ENCODE measurements around the gene PPP1R3A. TPM values are rescaled to one million over a fixed set of nuclear protein-coding genes. Genes with fewer than 3 reads are reported as not detected.

Gene PPP1R3A
- total and polyA plus RNA-seq, 10 of the 15 experiments (the other 5 are each of a cell fraction or from before 2014, with no cell fraction given) = not detected

DNA sequence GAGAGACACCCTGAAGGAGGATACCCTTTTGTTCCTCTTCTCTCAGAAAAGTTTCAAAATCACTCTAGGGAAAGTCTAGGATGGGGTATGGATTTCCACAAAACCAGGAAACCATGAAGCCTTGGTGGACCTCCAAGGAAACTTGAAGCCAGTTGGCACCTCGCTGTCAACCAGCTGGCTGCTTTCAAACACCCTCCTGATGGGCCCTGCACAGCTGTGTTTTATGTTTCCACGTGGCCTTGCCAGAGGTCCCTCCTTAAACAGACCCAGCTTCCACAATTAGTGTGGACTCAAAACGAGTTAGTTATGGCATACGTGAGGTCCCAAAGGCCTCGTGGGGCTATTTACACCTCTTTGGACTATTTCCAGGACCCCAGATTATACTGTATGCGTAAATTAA is 5.9 kb downstream of the PPP1R3A start:
- in situ Hi-C loops (cut with MboI) (no loop called here), intact Hi-C loops (cut with micrococcal nuclease; ENCODE audit: unreplicated experiment) (no loop called here)
- RAD21 ChIA-PET (ENCODE audit: unreplicated experiment) = no interaction called here
- DNase-seq (ENCODE audit: low read depth, low spot score) (no peak), ATAC-seq (no peak), FAIRE-seq (no peak)
- H3K4me1 ChIP-seq (ENCODE audit: control insufficient read depth, insufficient read depth, low read length) = no peaks in the 10 kb centered on the region
- no peak overlapping the region for H3K27ac ChIP-seq (ENCODE audit: control insufficient read depth, insufficient read depth)
- BruUV-seq (replicated peaks) = no TSS peak
- H3K9me3 ChIP-seq (replicated peaks; ENCODE audit: control insufficient read depth, insufficient read depth, low read length) = no peaks in the 10 kb centered on the region
- CTCF ChIA-PET = no interaction called here
- H2AFZ ChIP-seq (ENCODE audit: control insufficient read depth, low read depth, low read length) = no peak overlapping the region
- no peaks in the 10 kb centered on the region for H3K36me3 ChIP-seq (ENCODE audit: control insufficient read depth in 2 of 2, insufficient read depth in 2 of 2, low read length in 1 of 2)
- H3K4me3 ChIP-seq = no peak overlapping the region
- H3K27me3 ChIP-seq (replicated peaks in 1 of 2; ENCODE audit: control insufficient read depth in 2 of 2, insufficient read depth in 2 of 2, low read length in 1 of 2) = no peaks in the 10 kb centered on the region
- POLR2A ChIA-PET = no interaction called here
- H4K20me1 ChIP-seq (ENCODE audit: control insufficient read depth, insufficient read depth) = no peaks in the 10 kb centered on the region
- SMC1A ChIA-PET (ENCODE audit: uncharacterized antibody, unreplicated experiment) = no interaction called here
- WGBS (ENCODE audit: insufficient coverage, insufficient replicate concordance, low lambda C conversion rate, missing lambda C conversion rate) = 6% methylated on average over 6 of the region's 6 CpGs
- no peak overlapping the region for H3K9ac ChIP-seq (ENCODE audit: control insufficient read depth, insufficient read depth, low read length)
- H3K79me2 ChIP-seq (ENCODE audit: control insufficient read depth, insufficient read depth, low read length) = no peaks in the 10 kb centered on the region
- no peak overlapping the region for H3K4me2 ChIP-seq (ENCODE audit: control insufficient read depth, insufficient read depth)
- TF ChIP-seq TARDBP (IDR thresholded peaks at IDR 0.05; ENCODE audit: borderline replicate concordance) = no peak
- TF ChIP-seq TCF3 (IDR thresholded peaks at IDR 0.05; ENCODE audit: borderline replicate concordance, insufficient read depth, low read depth, low read length) = no peak
- TF ChIP-seq RB1 (IDR thresholded peaks at IDR 0.05; ENCODE audit: borderline replicate concordance) = no peak

DNA sequence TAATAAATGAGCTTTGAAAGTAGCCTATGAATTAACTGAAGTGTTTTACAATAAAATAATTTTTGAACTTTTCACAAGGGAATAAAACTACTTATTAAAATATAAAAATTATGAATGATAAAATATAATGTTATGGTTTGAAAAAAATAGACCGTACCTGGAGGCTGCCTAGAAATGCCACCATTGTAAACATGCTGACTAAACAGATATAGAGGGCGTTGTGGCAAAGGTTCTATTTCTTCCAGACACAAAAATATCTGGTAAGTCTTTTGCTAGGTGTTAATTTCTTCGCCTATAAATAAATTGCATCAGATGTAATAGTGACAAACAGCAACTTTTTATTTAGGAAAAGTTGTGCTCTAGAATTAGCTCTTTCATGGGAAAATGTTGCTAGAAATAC is 11.2 kb downstream of the PPP1R3A start:
- no peak overlapping the region for H3K27ac ChIP-seq (ENCODE audit: control insufficient read depth, insufficient read depth)
- no peak overlapping the region for H3K4me2 ChIP-seq (ENCODE audit: control insufficient read depth, insufficient read depth)
- H3K79me2 ChIP-seq (ENCODE audit: control insufficient read depth, insufficient read depth, low read length) = no peaks in the 10 kb centered on the region
- no peaks in the 10 kb centered on the region for H4K20me1 ChIP-seq (ENCODE audit: control insufficient read depth, insufficient read depth)
- ATAC-seq (no peak), FAIRE-seq (no peak), DNase-seq (ENCODE audit: low read depth, low spot score) (no peak)
- ChIA-PET RAD21 (ENCODE audit: unreplicated experiment) (no interaction called here), CTCF (interaction anchor here (1.0 kb wide), 1 partner anchor 13 kb away, joined by 3 read pairs; no protein-coding TSS in a partner anchor), SMC1A (ENCODE audit: uncharacterized antibody, unreplicated experiment) (interaction anchor here (1.1 to 1.2 kb wide), 2 partner anchors 13 to 26 kb away, joined by 3 read pairs; no protein-coding TSS in a partner anchor), POLR2A (interaction anchor here (0.6 kb wide), 1 partner anchor 1748 kb away, joined by 3 read pairs; no protein-coding TSS in a partner anchor)
- no peaks in the 10 kb centered on the region for H3K9me3 ChIP-seq (replicated peaks; ENCODE audit: control insufficient read depth, insufficient read depth, low read length)
- WGBS (ENCODE audit: insufficient coverage, insufficient replicate concordance, low lambda C conversion rate, missing lambda C conversion rate) = 9% methylated on average over 3 of the region's 3 CpGs
- no peak overlapping the region for H2AFZ ChIP-seq (ENCODE audit: control insufficient read depth, low read depth, low read length)
- H3K36me3 ChIP-seq (ENCODE audit: control insufficient read depth in 2 of 2, insufficient read depth in 2 of 2, low read length in 1 of 2) = no peaks in the 10 kb centered on the region
- H3K4me1 ChIP-seq (ENCODE audit: control insufficient read depth, insufficient read depth, low read length) = no peaks in the 10 kb centered on the region
- H3K9ac ChIP-seq (ENCODE audit: control insufficient read depth, insufficient read depth, low read length) = no peak overlapping the region
- in situ Hi-C loops (cut with MboI) = no loop called here
- no TSS peak for BruUV-seq (replicated peaks)
- no peak overlapping the region for H3K4me3 ChIP-seq
- intact Hi-C loops (cut with micrococcal nuclease; ENCODE audit: unreplicated experiment) = no loop called here
- H3K27me3 ChIP-seq (replicated peaks in 1 of 2; ENCODE audit: control insufficient read depth in 2 of 2, insufficient read depth in 2 of 2, low read length in 1 of 2) = no peaks in the 10 kb centered on the region
- no peak for TF ChIP-seq TCF7 (IDR thresholded peaks at IDR 0.05; ENCODE audit: borderline replicate concordance)
- TF ChIP-seq POU2F2 (IDR thresholded peaks at IDR 0.05; ENCODE audit: borderline replicate concordance, low read depth, low read length) = no peak
- TF ChIP-seq RB1 (IDR thresholded peaks at IDR 0.05; ENCODE audit: borderline replicate concordance) = no peak
- no peak for TF ChIP-seq PML (IDR thresholded peaks at IDR 0.05; ENCODE audit: low read length)
- no peak for TF ChIP-seq BMI1 (IDR thresholded peaks at IDR 0.05; ENCODE audit: borderline replicate concordance)
- TF ChIP-seq GATAD2B (conservative IDR thresholded peaks at IDR 0.05; ENCODE audit: low read depth) = no peak
- no peak for TF ChIP-seq ATF7 (IDR thresholded peaks at IDR 0.05; ENCODE audit: low read depth)
- no peak for TF ChIP-seq TBL1XR1 (IDR thresholded peaks at IDR 0.05; ENCODE audit: low read depth, low read length)
- TF ChIP-seq RCOR1 (conservative IDR thresholded peaks at IDR 0.05; ENCODE audit: low read depth, low read length) = no peak
- TF ChIP-seq, protein P1, sequence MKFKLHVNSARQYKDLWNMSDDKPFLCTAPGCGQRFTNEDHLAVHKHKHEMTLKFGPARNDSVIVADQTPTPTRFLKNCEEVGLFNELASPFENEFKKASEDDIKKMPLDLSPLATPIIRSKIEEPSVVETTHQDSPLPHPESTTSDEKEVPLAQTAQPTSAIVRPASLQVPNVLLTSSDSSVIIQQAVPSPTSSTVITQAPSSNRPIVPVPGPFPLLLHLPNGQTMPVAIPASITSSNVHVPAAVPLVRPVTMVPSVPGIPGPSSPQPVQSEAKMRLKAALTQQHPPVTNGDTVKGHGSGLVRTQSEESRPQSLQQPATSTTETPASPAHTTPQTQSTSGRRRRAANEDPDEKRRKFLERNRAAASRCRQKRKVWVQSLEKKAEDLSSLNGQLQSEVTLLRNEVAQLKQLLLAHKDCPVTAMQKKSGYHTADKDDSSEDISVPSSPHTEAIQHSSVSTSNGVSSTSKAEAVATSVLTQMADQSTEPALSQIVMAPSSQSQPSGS (IDR thresholded peaks at IDR 0.05; ENCODE audit: low read length) = no peak
- TF ChIP-seq FOXK2 (IDR thresholded peaks at IDR 0.05) = no peak
- TF ChIP-seq, protein P2, sequence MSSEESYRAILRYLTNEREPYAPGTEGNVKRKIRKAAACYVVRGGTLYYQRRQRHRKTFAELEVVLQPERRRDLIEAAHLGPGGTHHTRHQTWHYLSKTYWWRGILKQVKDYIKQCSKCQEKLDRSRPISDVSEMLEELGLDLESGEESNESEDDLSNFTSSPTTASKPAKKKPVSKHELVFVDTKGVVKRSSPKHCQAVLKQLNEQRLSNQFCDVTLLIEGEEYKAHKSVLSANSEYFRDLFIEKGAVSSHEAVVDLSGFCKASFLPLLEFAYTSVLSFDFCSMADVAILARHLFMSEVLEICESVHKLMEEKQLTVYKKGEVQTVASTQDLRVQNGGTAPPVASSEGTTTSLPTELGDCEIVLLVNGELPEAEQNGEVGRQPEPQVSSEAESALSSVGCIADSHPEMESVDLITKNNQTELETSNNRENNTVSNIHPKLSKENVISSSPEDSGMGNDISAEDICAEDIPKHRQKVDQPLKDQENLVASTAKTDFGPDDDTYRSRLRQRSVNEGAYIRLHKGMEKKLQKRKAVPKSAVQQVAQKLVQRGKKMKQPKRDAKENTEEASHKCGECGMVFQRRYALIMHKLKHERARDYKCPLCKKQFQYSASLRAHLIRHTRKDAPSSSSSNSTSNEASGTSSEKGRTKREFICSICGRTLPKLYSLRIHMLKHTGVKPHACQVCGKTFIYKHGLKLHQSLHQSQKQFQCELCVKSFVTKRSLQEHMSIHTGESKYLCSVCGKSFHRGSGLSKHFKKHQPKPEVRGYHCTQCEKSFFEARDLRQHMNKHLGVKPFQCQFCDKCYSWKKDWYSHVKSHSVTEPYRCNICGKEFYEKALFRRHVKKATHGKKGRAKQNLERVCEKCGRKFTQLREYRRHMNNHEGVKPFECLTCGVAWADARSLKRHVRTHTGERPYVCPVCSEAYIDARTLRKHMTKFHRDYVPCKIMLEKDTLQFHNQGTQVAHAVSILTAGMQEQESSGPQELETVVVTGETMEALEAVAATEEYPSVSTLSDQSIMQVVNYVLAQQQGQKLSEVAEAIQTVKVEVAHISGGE (CRISPR knock-in tag; IDR thresholded peaks at IDR 0.05) = no peak
